GM21515 (cell line): ENCODE results near the gene GTPBP4.
A peak's percentile ranks its signal among the peaks of the same experiment; 100 is the strongest.
"Not testable (repeated sequence)": the region's sequence is repeated elsewhere in the genome, so short reads cannot be mapped to it uniquely, and the experiment has no call there.

ENCODE experiments used
- ATAC-seq: cut with Tn5 transposase; IDR thresholded peaks from one replicate; pipeline ENCODE4 v1.9.1; 2021; ENCODE audit not compliant: unreplicated experiment

GTPBP4 gene

GRCh38 chr10:1056326-1057105 is 68.3 kb downstream of the GTPBP4 start, which contains the start of gene WDR37:
Gene WDR37 (plus strand): TSS chr10:1056385. CDS start chr10:1072156, 15,771 bp downstream.
- peak; percentile 89 for ATAC-seq

GRCh38 chr10:1057106-1057657 is 68.9 kb downstream of the GTPBP4 start:
- ATAC-seq = peak; percentile 10

DNA sequence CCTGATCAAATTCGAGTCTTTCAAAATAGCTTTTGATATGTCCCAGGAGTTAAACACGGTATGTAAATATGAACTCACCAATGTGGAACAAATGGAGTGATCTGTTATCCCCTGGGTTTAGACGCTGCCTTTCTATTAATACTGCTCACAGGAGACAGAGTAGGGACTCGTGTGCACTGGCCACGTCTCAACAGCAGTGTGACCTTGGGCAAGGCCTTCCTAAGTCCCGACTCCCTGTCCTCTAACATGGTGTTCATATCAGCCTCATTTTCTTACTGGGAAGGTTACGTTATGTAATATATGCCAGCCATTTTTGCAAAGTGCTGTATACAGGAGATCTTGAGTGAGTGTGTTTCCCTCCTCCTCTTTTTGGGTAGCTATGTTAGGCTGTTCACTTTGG is 69.8 kb downstream of the GTPBP4 start:
- ATAC-seq = no peak

DNA sequence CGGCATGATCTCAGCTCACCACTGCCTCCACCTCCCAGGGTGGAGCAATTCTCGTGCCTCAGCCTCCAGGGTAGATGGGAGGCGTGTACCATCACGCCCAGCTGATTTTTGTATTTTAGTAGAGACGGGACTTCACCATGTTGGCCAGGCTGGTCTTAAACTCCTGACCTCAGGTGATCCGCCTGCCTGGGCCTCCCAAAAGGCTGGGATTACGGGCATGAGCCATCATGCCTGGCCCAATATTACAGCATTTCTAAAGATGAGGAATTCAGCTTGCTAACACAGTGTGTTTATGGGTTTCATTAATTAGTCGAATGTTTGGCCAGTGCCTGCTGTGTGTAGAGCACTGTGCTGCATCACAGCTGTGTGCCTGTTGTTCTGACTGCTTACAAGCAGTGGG is 71.7 kb downstream of the GTPBP4 start:
- ATAC-seq = no peak

DNA sequence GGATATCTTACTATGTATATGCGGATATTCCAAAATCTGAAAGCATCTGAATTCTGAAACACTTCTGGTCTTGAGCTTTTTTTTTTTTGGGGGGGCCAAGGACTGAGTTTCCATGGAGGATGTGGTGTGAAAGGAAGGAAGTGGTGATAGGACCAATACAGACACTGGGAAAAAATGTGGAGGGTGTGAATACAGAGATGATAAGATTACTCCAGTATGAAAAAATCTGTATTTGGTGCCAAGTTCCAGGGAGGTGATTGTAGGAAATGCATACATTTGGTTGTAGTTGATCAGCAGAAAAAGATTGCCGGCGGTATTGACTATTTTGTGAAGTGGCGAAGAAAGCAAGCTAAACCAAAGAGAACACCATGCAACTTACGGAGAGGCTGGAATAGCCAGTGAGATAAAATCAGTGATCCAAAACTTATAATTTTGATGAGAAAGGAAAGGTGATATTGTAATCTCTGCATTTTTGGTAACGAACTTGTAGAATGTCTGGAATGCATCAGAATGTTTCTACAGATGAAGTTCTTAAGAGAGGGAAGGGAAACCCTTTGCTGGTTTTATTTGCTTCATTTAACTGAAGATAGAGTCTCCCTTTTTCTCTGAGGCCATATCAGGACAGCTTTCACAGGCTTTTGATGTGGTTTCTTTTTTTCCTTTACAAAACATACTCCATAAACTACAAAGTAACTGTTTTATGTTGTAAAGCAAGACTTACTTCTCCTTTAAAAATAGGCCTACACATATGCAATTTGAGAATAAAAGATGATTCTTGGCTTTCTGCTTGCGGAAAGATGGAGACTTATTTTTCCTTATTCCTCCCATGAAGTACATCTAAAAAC is 73.9 kb downstream of the GTPBP4 start:
- no peak for ATAC-seq

DNA sequence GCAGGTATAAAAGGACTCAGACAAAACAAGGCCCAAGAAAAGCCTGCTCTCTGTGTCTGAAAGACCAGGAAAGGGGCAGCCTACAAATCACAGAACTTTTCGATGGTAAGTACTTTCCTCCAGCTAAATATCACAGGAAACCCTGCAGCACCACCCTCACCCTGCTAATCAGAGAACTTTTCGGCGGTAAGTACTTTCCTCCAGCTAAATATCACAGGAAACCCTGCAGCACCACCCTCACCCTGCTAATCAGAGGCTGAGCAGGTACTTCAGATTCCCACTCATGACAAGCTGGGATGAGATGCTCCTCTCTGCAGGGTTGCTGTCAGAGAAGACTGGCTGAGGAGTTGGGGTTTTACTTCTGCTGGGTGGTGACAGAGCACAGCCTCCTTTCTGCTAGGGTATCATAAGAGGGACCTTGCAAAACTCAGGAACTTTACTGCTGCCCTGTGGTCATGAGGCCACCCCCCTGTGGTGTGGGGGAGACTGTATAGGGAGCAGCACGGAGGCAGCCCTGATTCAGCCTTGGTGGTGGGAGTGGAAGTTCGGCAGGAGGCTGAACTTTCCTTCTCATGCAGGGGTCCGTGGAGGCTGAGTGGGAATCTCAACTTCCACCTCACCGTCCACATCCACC is 75.1 kb downstream of the GTPBP4 start:
- ATAC-seq = no peak

DNA sequence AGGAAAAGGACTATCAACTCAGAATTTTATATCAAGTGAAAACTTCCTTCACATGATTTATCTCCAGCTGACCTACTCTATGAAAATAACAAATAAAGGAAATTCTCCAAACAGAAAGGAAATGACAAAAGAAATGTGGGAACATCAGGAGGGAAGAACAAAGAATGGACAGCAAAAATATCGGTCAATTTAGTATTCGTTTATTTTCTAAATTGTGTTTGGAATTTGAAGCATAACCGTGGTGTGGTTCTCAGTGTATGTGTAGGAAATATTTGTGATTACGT is 76.7 kb downstream of the GTPBP4 start:
- no peak for ATAC-seq

- ATAC-seq = not testable (repeated sequence)
These were observed 78.5 kb downstream of the GTPBP4 start for GRCh38 chr10:1066734-1067133.

- ATAC-seq = no peak
These were observed 80.4 kb downstream of the GTPBP4 start for GRCh38 chr10:1068380-1069361.
